ENCODE results near the gene BLID. TPM values are rescaled to one million over a fixed set of nuclear protein-coding genes. Genes with fewer than 3 reads are reported as not detected.

Gene BLID
- polyA plus RNA-seq, 1 donor from 2014 or later: not detected

DNA sequence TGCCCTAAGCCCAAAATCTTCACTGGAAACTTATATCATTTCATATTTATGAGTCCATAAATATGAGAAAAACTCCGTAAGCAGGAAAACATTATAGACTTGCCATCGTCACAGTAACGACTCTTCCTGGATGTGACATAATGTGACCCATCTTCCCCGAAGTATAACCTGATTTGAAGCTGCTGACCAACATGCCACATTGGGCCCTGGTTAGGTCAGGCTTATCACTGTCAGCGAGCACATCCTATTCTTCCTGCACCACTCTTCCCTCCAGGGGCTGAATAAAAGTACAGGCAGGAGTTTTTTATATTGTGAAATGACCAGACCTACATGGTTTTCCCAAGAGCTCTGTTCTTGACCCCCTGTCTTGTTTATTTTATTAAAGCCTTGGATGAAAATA lies 12.1 kb upstream of the BLID start:
- Histone ChIP-seq H3K27me3 (ENCODE audit: insufficient read depth, low read depth, low read length) (no peaks in the 10 kb centered on the region), H3K79me2 (replicated peaks; ENCODE audit: insufficient read depth, low read length) (no peaks in the 10 kb centered on the region), H3K9me2 (ENCODE audit: insufficient read depth, low read length) (no peaks in the 10 kb centered on the region), H2AFZ (ENCODE audit: low read depth, low read length) (no peak overlapping the region), H3K27ac (ENCODE audit: low read length) (no peak overlapping the region), H3F3A (ENCODE audit: insufficient read depth, low read length, poor library complexity, severe bottlenecking) (no peaks in the 10 kb centered on the region), H4K20me1 (ENCODE audit: insufficient read depth) (no peaks in the 10 kb centered on the region), H3K9me3 (ENCODE audit: low read length) (no peaks in the 10 kb centered on the region), H3K4me2 (ENCODE audit: low read length) (no peak overlapping the region), H3K4me3 (ENCODE audit: low read length) (no peak overlapping the region), H3K9ac (ENCODE audit: low read length) (no peak overlapping the region), H3K36me3 (ENCODE audit: insufficient read depth, low read length) (no peaks in the 10 kb centered on the region)
- TF ChIP-seq EZH2 (IDR thresholded peaks at IDR 0.05; ENCODE audit: borderline replicate concordance, insufficient read depth, low read length, poor library complexity, severe bottlenecking): no peak

- H3F3A ChIP-seq (ENCODE audit: insufficient read depth, low read length, poor library complexity, severe bottlenecking): no peaks in the 10 kb centered on the region
- no peaks in the 10 kb centered on the region for H3K79me2 ChIP-seq (replicated peaks; ENCODE audit: insufficient read depth, low read length)
- no peaks in the 10 kb centered on the region for H4K20me1 ChIP-seq (ENCODE audit: insufficient read depth)
- no peak for TF ChIP-seq POLR2AphosphoS5 (IDR thresholded peaks at IDR 0.05)
- TF ChIP-seq EP300 (conservative IDR thresholded peaks at IDR 0.05; ENCODE audit: poor library complexity, severe bottlenecking): no peak
- TF ChIP-seq, protein P1, sequence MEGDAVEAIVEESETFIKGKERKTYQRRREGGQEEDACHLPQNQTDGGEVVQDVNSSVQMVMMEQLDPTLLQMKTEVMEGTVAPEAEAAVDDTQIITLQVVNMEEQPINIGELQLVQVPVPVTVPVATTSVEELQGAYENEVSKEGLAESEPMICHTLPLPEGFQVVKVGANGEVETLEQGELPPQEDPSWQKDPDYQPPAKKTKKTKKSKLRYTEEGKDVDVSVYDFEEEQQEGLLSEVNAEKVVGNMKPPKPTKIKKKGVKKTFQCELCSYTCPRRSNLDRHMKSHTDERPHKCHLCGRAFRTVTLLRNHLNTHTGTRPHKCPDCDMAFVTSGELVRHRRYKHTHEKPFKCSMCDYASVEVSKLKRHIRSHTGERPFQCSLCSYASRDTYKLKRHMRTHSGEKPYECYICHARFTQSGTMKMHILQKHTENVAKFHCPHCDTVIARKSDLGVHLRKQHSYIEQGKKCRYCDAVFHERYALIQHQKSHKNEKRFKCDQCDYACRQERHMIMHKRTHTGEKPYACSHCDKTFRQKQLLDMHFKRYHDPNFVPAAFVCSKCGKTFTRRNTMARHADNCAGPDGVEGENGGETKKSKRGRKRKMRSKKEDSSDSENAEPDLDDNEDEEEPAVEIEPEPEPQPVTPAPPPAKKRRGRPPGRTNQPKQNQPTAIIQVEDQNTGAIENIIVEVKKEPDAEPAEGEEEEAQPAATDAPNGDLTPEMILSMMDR (IDR thresholded peaks at IDR 0.05; ENCODE audit: poor library complexity, severe bottlenecking): no peak
- no peak for TF ChIP-seq TAF1 (IDR thresholded peaks at IDR 0.05; ENCODE audit: low read depth)
- no peak for TF ChIP-seq RAD21 (conservative IDR thresholded peaks at IDR 0.05)
- TF ChIP-seq MXI1 (conservative IDR thresholded peaks at IDR 0.05; ENCODE audit: poor library complexity, severe bottlenecking): no peak
- no peak for TF ChIP-seq EZH2 (IDR thresholded peaks at IDR 0.05; ENCODE audit: borderline replicate concordance, insufficient read depth, low read length, poor library complexity, severe bottlenecking)
- H3K4me3 ChIP-seq (ENCODE audit: low read length): no peak overlapping the region
- no peaks in the 10 kb centered on the region for H3K36me3 ChIP-seq (ENCODE audit: insufficient read depth, low read length)
- no peaks in the 10 kb centered on the region for H3K9me3 ChIP-seq (ENCODE audit: low read length)
- H3K9me2 ChIP-seq (ENCODE audit: insufficient read depth, low read length): no peaks in the 10 kb centered on the region
- H3K9ac ChIP-seq (ENCODE audit: low read length): no peak overlapping the region
- no peak overlapping the region for H3K27ac ChIP-seq (ENCODE audit: low read length)
- no peak overlapping the region for H3K4me2 ChIP-seq (ENCODE audit: low read length)
- H2AFZ ChIP-seq (ENCODE audit: low read depth, low read length): no peak overlapping the region
- H3K27me3 ChIP-seq (ENCODE audit: insufficient read depth, low read depth, low read length): no peaks in the 10 kb centered on the region
These were observed 11.0 kb upstream of the BLID start for GRCh38 chr11:122127020-122127419.

DNA sequence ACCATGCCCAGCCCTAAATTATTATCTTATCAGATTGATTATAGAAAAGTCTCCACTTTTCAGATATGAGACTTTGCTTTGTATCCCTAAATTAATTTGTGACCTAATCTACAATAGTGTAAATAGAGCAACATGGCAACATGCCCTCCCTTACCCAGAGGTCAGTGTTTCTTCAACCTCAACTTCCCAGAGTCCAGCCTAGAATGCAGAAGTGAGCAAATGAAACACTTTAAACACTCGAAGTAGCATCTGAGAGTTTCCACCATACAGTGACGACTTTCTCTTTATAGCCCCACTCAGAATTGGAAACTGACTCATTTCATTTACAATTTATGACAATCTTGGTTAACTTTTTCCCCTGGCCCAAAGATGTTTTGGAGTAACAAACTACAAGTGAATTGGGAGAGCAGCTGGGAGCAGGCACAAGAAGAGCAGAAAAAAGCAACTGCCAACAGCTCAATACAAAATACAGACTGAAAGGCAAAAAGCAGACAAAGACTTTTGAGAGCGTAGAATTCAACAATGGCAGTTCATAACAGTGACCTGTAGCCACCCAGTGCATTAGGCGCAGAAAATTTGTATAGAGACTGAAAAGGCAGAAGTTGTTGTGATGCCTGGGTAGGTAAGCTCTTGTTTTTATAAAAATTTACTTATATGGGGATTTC lies 10.1 kb upstream of the BLID start:
- Histone ChIP-seq H3K4me3 (ENCODE audit: low read length) (no peak overlapping the region), H3K27ac (ENCODE audit: low read length) (no peak overlapping the region), H3K79me2 (replicated peaks; ENCODE audit: insufficient read depth, low read length) (no peaks in the 10 kb centered on the region), H3K9me2 (ENCODE audit: insufficient read depth, low read length) (no peaks in the 10 kb centered on the region), H4K20me1 (ENCODE audit: insufficient read depth) (no peaks in the 10 kb centered on the region), H3K27me3 (ENCODE audit: insufficient read depth, low read depth, low read length) (no peaks in the 10 kb centered on the region), H3K9me3 (ENCODE audit: low read length) (no peaks in the 10 kb centered on the region), H2AFZ (ENCODE audit: low read depth, low read length) (no peak overlapping the region), H3K9ac (ENCODE audit: low read length) (no peak overlapping the region), H3F3A (ENCODE audit: insufficient read depth, low read length, poor library complexity, severe bottlenecking) (no peaks in the 10 kb centered on the region), H3K4me2 (ENCODE audit: low read length) (no peak overlapping the region), H3K36me3 (ENCODE audit: insufficient read depth, low read length) (no peaks in the 10 kb centered on the region)
- no peak for TF ChIP-seq SMC3 (conservative IDR thresholded peaks at IDR 0.05; ENCODE audit: poor library complexity)
- TF ChIP-seq TAF1 (IDR thresholded peaks at IDR 0.05; ENCODE audit: low read depth): no peak

All from neural cell (in vitro differentiated cells).